Natural killer cell (primary cell): ENCODE results near the gene CHGA. TPM values are rescaled to one million over a fixed set of nuclear protein-coding genes. Genes with fewer than 3 reads are reported as not detected.

Source experiments
- ATAC-seq, 3 donors: fragments of 150-1000 bp in 2 of 3; fragments of 200-7000 bp in 1 of 3; cut with Tn5 transposase; 1 replicate in 1 of 3; 2 replicates in 2 of 3; pipeline ENCODE4 v1.10.0; 2021; ENCODE audit warnings: mild to moderate bottlenecking in 2 of 3, moderate library complexity in 2 of 3
- DNase-seq, 2 donors: peaks; one replicate each; pipeline versions ENCODE4 v3.0.0 to v3.0.0-alpha.2; 2013 to 2021; ENCODE audit warnings: mixed read lengths in 1 of 2
- H3K27ac ChIP-seq: one replicate; pipeline ENCODE4 v1.5.1; 2013; ENCODE audit warnings: mild to moderate bottlenecking, low read length
- H3K27me3 ChIP-seq: one replicate; pipeline ENCODE4 v1.6.1; 2013; ENCODE audit warnings: low read length; ENCODE audit not compliant: control insufficient read depth, insufficient read depth
- H3K36me3 ChIP-seq: one replicate; pipeline ENCODE4 v1.6.1; 2013; ENCODE audit warnings: low read length; ENCODE audit not compliant: control insufficient read depth, insufficient read depth
- H3K4me1 ChIP-seq: one replicate; pipeline ENCODE4 v1.6.1; 2013; ENCODE audit warnings: low read length; ENCODE audit not compliant: control insufficient read depth, insufficient read depth
- H3K4me3 ChIP-seq: one replicate; pipeline ENCODE4 v1.5.1; 2013; ENCODE audit warnings: low read length
- H3K9me3 ChIP-seq: one replicate; pipeline ENCODE4 v1.6.1; 2013; ENCODE audit warnings: low read length; ENCODE audit not compliant: control insufficient read depth, insufficient read depth
- H3K27ac Mint-ChIP-seq, 2 donors: one replicate each; pipeline ENCODE4 v1.8.0; 2022; ENCODE audit warnings: mild to moderate bottlenecking in 2 of 2, mixed read lengths in 2 of 2, moderate library complexity in 1 of 2
- H3K27me3 Mint-ChIP-seq, 2 donors: one replicate each; pipeline ENCODE4 v1.8.0; 2022; ENCODE audit warnings: low read depth in 2 of 2, mixed read lengths in 2 of 2
- H3K36me3 Mint-ChIP-seq: one replicate; pipeline ENCODE4 v1.8.0; 2022; ENCODE audit warnings: mixed read lengths
- H3K4me1 Mint-ChIP-seq, 2 donors: one replicate each; pipeline ENCODE4 v1.8.0; 2022; ENCODE audit warnings: mixed read lengths in 2 of 2
- H3K4me3 Mint-ChIP-seq: one replicate; pipeline ENCODE4 v1.8.0; 2022; ENCODE audit warnings: mild to moderate bottlenecking, moderate library complexity, mixed read lengths
- H3K9me3 Mint-ChIP-seq, 2 donors: one replicate each; pipeline ENCODE4 v1.8.0; 2022; ENCODE audit warnings: mixed read lengths in 2 of 2
- WGBS: methylation state at CpG from one replicate; pipeline ENCODE4 v1.1.7; 2013; ENCODE audit warnings: missing lambda C conversion rate; ENCODE audit not compliant: insufficient coverage; 5-methylcytosine and 5-hydroxymethylcytosine counted together
- intact Hi-C: fragments of 100-400 bp; cut with micrococcal nuclease; formaldehyde crosslinking; loops from one replicate; pipeline ENCODE4 v1.14.2; 2022
- total RNA-seq, 4 donors: library from RNA; stranded (reverse); fragments of 120-200 nt in 1 of 4; gene quantifications; one replicate each; pipeline versions ENCODE4 v1.2.3 to v1.2.4, GENCODE V29; 2013 to 2022
- TF ChIP-seq, protein P1 (sequence below): fragments of 200-600 bp; IDR thresholded peaks from one replicate; pipeline ENCODE4 v1.8.0; 2022; ENCODE audit warnings: antibody characterized with exemption

CHGA gene
- total RNA-seq, 3 donors from 2014 or later (not counting 1 experiment from before 2014, with no cell fraction given) = not detected

- TF ChIP-seq, protein P1, sequence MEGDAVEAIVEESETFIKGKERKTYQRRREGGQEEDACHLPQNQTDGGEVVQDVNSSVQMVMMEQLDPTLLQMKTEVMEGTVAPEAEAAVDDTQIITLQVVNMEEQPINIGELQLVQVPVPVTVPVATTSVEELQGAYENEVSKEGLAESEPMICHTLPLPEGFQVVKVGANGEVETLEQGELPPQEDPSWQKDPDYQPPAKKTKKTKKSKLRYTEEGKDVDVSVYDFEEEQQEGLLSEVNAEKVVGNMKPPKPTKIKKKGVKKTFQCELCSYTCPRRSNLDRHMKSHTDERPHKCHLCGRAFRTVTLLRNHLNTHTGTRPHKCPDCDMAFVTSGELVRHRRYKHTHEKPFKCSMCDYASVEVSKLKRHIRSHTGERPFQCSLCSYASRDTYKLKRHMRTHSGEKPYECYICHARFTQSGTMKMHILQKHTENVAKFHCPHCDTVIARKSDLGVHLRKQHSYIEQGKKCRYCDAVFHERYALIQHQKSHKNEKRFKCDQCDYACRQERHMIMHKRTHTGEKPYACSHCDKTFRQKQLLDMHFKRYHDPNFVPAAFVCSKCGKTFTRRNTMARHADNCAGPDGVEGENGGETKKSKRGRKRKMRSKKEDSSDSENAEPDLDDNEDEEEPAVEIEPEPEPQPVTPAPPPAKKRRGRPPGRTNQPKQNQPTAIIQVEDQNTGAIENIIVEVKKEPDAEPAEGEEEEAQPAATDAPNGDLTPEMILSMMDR = no peak
- no peak overlapping the region for H3K27ac Mint-ChIP-seq
- no peak for ATAC-seq
- Histone ChIP-seq H3K27ac (no peak overlapping the region), H3K36me3 (no peaks in the 10 kb centered on the region), H3K27me3 (peaks cover 6% of the 10 kb centered on the region), H3K9me3 (no peaks in the 10 kb centered on the region), H3K4me3 (no peak overlapping the region), H3K4me1 (no peaks in the 10 kb centered on the region)
- intact Hi-C loops = no loop called here
- no peaks in the 10 kb centered on the region for H3K36me3 Mint-ChIP-seq
- no peak overlapping the region for H3K4me3 Mint-ChIP-seq
- H3K9me3 Mint-ChIP-seq = no peaks in the 10 kb centered on the region
- 81% methylated on average over 7 of the region's 7 CpGs for WGBS
- H3K4me1 Mint-ChIP-seq = no peaks in the 10 kb centered on the region
- peaks cover 25 to 53% of the 10 kb centered on the region in 2 donors for H3K27me3 Mint-ChIP-seq
- DNase-seq = no peak
Measured at GRCh38 chr14:92880351-92880750, 42.6 kb upstream of the CHGA start.

DNA sequence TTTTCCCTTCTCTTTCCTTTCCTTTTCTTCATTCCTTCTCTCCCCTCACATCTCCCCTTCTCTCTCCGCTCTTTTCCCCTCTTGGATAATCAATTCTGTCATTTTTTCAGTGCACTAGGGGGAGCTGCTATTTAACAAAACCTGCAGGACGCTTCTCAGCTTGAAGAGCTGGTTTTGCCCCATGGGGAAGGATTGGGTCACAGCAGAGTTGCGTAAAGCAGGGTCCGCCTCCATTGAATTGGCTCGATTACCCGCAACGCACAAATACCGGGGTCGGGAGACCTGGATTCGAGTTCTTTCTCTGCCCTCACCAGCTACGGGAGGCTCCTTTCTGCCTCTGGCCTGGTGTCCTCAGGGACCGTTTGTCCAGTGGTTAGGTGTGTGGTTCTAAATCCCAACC lies 42.1 kb upstream of the CHGA start:
- H3K4me3 ChIP-seq = no peak overlapping the region
- H3K27ac Mint-ChIP-seq = no peak overlapping the region
- H3K27ac ChIP-seq = no peak overlapping the region
- TF ChIP-seq, protein P1 = no peak
- no peaks in the 10 kb centered on the region for H3K4me1 Mint-ChIP-seq
- H3K27me3 Mint-ChIP-seq = peaks cover 29 to 56% of the 10 kb centered on the region in 2 donors
- no peaks in the 10 kb centered on the region for H3K9me3 ChIP-seq
- H3K27me3 ChIP-seq = peaks cover 6% of the 10 kb centered on the region
- no peak for ATAC-seq
- no peaks in the 10 kb centered on the region for H3K4me1 ChIP-seq
- intact Hi-C loops = no loop called here
- H3K9me3 Mint-ChIP-seq = no peaks in the 10 kb centered on the region
- H3K36me3 Mint-ChIP-seq = no peaks in the 10 kb centered on the region
- no peak for DNase-seq
- WGBS = 48% methylated on average over 12 of the region's 12 CpGs
- no peak overlapping the region for H3K4me3 Mint-ChIP-seq
- no peaks in the 10 kb centered on the region for H3K36me3 ChIP-seq

- ATAC-seq = no peak
- no peaks in the 10 kb centered on the region for H3K36me3 ChIP-seq
- TF ChIP-seq, protein P1 = no peak
- H3K9me3 ChIP-seq = no peaks in the 10 kb centered on the region
- H3K36me3 Mint-ChIP-seq = no peaks in the 10 kb centered on the region
- intact Hi-C loops = no loop called here
- WGBS = 95% methylated on average over 5 of the region's 5 CpGs
- no peak overlapping the region for H3K4me3 ChIP-seq
- no peaks in the 10 kb centered on the region for H3K4me1 ChIP-seq
- H3K4me3 Mint-ChIP-seq = no peak overlapping the region
- no peaks in the 10 kb centered on the region for H3K4me1 Mint-ChIP-seq
- H3K27ac ChIP-seq = no peak overlapping the region
- H3K27me3 ChIP-seq = peaks cover 6% of the 10 kb centered on the region
- no peak for DNase-seq
- H3K27me3 Mint-ChIP-seq = peaks cover 30 to 38% of the 10 kb centered on the region in 2 donors
- H3K9me3 Mint-ChIP-seq = no peaks in the 10 kb centered on the region
- no peak overlapping the region for H3K27ac Mint-ChIP-seq
Measured at GRCh38 chr14:92883066-92883465, 39.9 kb upstream of the CHGA start.

DNA sequence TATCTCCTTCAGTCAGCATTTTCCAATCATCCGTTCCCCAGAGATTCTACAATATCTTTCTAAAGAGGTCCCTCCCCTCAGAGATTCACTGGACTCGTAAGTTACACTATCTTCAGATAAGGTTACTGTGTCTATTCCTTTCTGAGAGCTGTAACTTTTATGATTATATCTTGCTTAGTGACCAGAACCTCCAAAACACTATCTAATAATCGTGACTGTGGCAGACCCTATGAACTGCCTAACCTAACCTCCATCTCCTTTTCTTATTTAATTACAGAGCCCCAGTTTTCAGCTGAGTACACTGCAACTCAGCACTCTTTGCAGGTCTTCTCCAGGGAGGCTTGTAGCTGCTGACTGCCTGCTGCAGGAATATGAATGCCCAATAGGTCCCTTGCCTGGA lies 38.5 kb upstream of the CHGA start:
- no peak overlapping the region for H3K4me3 Mint-ChIP-seq
- H3K27me3 Mint-ChIP-seq = peaks cover 35 to 36% of the 10 kb centered on the region in 2 donors
- Histone ChIP-seq H3K36me3 (no peaks in the 10 kb centered on the region), H3K27me3 (peaks cover 5% of the 10 kb centered on the region), H3K4me3 (no peak overlapping the region), H3K4me1 (no peaks in the 10 kb centered on the region), H3K9me3 (no peaks in the 10 kb centered on the region), H3K27ac (no peak overlapping the region)
- TF ChIP-seq, protein P1 = no peak
- ATAC-seq (no peak), DNase-seq (no peak)
- H3K4me1 Mint-ChIP-seq = no peaks in the 10 kb centered on the region
- 77% methylated on average over 3 of the region's 3 CpGs for WGBS
- H3K36me3 Mint-ChIP-seq = no peaks in the 10 kb centered on the region
- intact Hi-C loops = no loop called here
- no peak overlapping the region for H3K27ac Mint-ChIP-seq
- H3K9me3 Mint-ChIP-seq = no peaks in the 10 kb centered on the region
